CD8-positive, alpha-beta memory T cell (primary cell): ENCODE results near the gene RRBP1. TPM values are rescaled to one million over a fixed set of nuclear protein-coding genes. Genes with fewer than 3 reads are reported as not detected.
"Not testable (repeated sequence)": the region's sequence is repeated elsewhere in the genome, so short reads cannot be mapped to it uniquely, and the experiment has no call there.

Experiments
- CTCF ChIA-PET: fragments of 350-600 bp; sonication (Branson Sonifier 250); formaldehyde crosslinking; loops from one replicate; lab custom pipeline; 2021; ENCODE audit warnings: antibody characterized with exemption; lab: Charles Lee
- POLR2A ChIA-PET: fragments of 350-600 bp; sonication (Branson Sonifier 250); formaldehyde crosslinking; loops from one replicate; lab custom pipeline; 2021; ENCODE audit warnings: antibody characterized with exemption; lab: Charles Lee
- DNase-seq, 5 donors: peaks; one replicate each; pipeline versions ENCODE4 v3.0.0 to v3.0.0-alpha.2; 2020 to 2022; ENCODE audit warnings: mixed read lengths in 1 of 5
- H3K27ac ChIP-seq: one replicate; pipeline ENCODE4 v1.7.0; 2013; ENCODE audit warnings: low read depth, mild to moderate bottlenecking, low read length, moderate library complexity
- H3K27me3 ChIP-seq: 2 replicates; pipeline ENCODE4 v1.7.0; 2013; ENCODE audit warnings: low read length, mild to moderate bottlenecking; ENCODE audit not compliant: insufficient read depth, poor library complexity, severe bottlenecking
- H3K36me3 ChIP-seq: 2 replicates; pipeline ENCODE4 v1.7.0; 2013; ENCODE audit warnings: mild to moderate bottlenecking, low read length, moderate library complexity; ENCODE audit not compliant: insufficient read depth
- H3K4me1 ChIP-seq: 2 replicates; pipeline ENCODE4 v1.7.0; 2013; ENCODE audit warnings: mild to moderate bottlenecking, low read length, moderate library complexity; ENCODE audit not compliant: insufficient read depth
- H3K4me3 ChIP-seq: 2 replicates; pipeline ENCODE4 v1.7.0; 2013; ENCODE audit warnings: mild to moderate bottlenecking, low read length
- H3K9me3 ChIP-seq: 2 replicates; pipeline ENCODE4 v1.7.0; 2013; ENCODE audit warnings: mild to moderate bottlenecking, low read length
- H3K27ac Mint-ChIP-seq, 8 donors: one replicate each; pipeline ENCODE4 v1.8.0; 2020 to 2021; ENCODE audit warnings: mixed read lengths in 8 of 8, mild to moderate bottlenecking in 6 of 8, inconsistent platforms in 3 of 8, moderate library complexity in 3 of 8
- H3K27me3 Mint-ChIP-seq, 2 donors: one replicate each; pipeline ENCODE4 v1.8.0; 2020 to 2021; ENCODE audit warnings: mixed read lengths in 2 of 2, mild to moderate bottlenecking in 1 of 2, moderate library complexity in 1 of 2
- H3K36me3 Mint-ChIP-seq, 3 donors: one replicate each; pipeline ENCODE4 v1.8.0; 2020 to 2021; ENCODE audit warnings: mixed read lengths in 3 of 3, inconsistent platforms in 1 of 3, mild to moderate bottlenecking in 1 of 3
- H3K4me1 Mint-ChIP-seq, 3 donors: one replicate each; pipeline ENCODE4 v1.8.0; 2020 to 2021; ENCODE audit warnings: mixed read lengths in 3 of 3, inconsistent platforms in 1 of 3, mild to moderate bottlenecking in 1 of 3
- H3K4me3 Mint-ChIP-seq, 7 donors: one replicate each; pipeline ENCODE4 v1.8.0; 2020 to 2021; ENCODE audit warnings: mixed read lengths in 7 of 7, mild to moderate bottlenecking in 6 of 7, moderate library complexity in 4 of 7, inconsistent platforms in 2 of 7
- H3K9me3 Mint-ChIP-seq, 5 donors: one replicate each; pipeline ENCODE4 v1.8.0; 2020 to 2022; ENCODE audit warnings: mixed read lengths in 5 of 5, mild to moderate bottlenecking in 3 of 5, moderate library complexity in 2 of 5, inconsistent platforms in 1 of 5
- polyA plus RNA-seq: library from polyadenylated mRNA; unstranded; fragments of 300-500 nt; fragmentation: Illumina TruSeq; gene quantifications from one replicate; pipeline ENCODE4 v1.2.3, GENCODE V29; 2021
- total RNA-seq, 2 experiments: library from RNA; stranded (reverse); gene quantifications; one replicate each; pipeline ENCODE4 v1.2.3, GENCODE V29; 2021

Gene RRBP1
- total and polyA plus RNA-seq, 3 experiments from 2014 or later: 17.4 to 25.3 (median 22.8) TPM

- Histone ChIP-seq H3K36me3 (no peaks in the 10 kb centered on the region), H3K4me3 (no peak overlapping the region), H3K27ac (no peak overlapping the region), H3K9me3 (no peaks in the 10 kb centered on the region), H3K27me3 (no peaks in the 10 kb centered on the region), H3K4me1 (peaks cover 10% of the 10 kb centered on the region)
- Mint-ChIP-seq H3K4me1 (peaks cover 35 to 57% (median 37%) of the 10 kb centered on the region in 3 donors), H3K27ac (peak overlapping the region in 2 of 8 donors; percentile 12 to 63), H3K4me3 (no peak overlapping the region), H3K36me3 (peaks cover 2 to 15% (median 13%) of the 10 kb centered on the region in 3 donors), H3K9me3 (peaks cover 0 to 2% (median 0%) of the 10 kb centered on the region in 5 donors), H3K27me3 (no peaks in the 10 kb centered on the region)
- DNase-seq: no peak
- POLR2A ChIA-PET: no interaction called here
- CTCF ChIA-PET: interaction anchor here (1.1 kb wide), 1 partner anchor 14 kb away, joined by 4 read pairs; no protein-coding TSS in a partner anchor
Observed at GRCh38 chr20:17663486-17663885, 18.6 kb downstream of the RRBP1 start.

- Mint-ChIP-seq H3K36me3 (peaks cover 7 to 20% (median 18%) of the 10 kb centered on the region in 3 donors), H3K9me3 (peaks cover 0 to 2% (median 0%) of the 10 kb centered on the region in 5 donors), H3K4me1 (peaks cover 35 to 57% (median 39%) of the 10 kb centered on the region in 3 donors), H3K27me3 (no peaks in the 10 kb centered on the region), H3K4me3 (no peak overlapping the region), H3K27ac (no peak overlapping the region)
- no peaks in the 10 kb centered on the region for H3K27me3 ChIP-seq
- H3K27ac ChIP-seq: no peak overlapping the region
- CTCF ChIA-PET: interaction anchor here (1.1 kb wide), 2 partner anchors 14 to 18 kb away, joined by 3 to 4 read pairs; no protein-coding TSS in a partner anchor
- POLR2A ChIA-PET: no interaction called here
- no peak for DNase-seq
- no peaks in the 10 kb centered on the region for H3K36me3 ChIP-seq
- no peak overlapping the region for H3K4me3 ChIP-seq
- H3K9me3 ChIP-seq: no peaks in the 10 kb centered on the region
- H3K4me1 ChIP-seq: peaks cover 10% of the 10 kb centered on the region
Observed at GRCh38 chr20:17663040-17663399, 19.0 kb downstream of the RRBP1 start.

GRCh38 chr20:17662333-17663039 lies 19.6 kb downstream of the RRBP1 start:
- Histone ChIP-seq H3K4me3 (no peak overlapping the region), H3K36me3 (no peaks in the 10 kb centered on the region), H3K9me3 (no peaks in the 10 kb centered on the region), H3K4me1 (peaks cover 10% of the 10 kb centered on the region), H3K27ac (no peak overlapping the region), H3K27me3 (no peaks in the 10 kb centered on the region)
- DNase-seq: no peak
- Mint-ChIP-seq H3K4me3 (no peak overlapping the region), H3K36me3 (peaks cover 8 to 25% (median 21%) of the 10 kb centered on the region in 3 donors), H3K9me3 (peaks cover 0 to 2% (median 0%) of the 10 kb centered on the region in 5 donors), H3K27me3 (no peaks in the 10 kb centered on the region), H3K4me1 (peaks cover 35 to 55% (median 38%) of the 10 kb centered on the region in 3 donors), H3K27ac (peak overlapping the region in 4 of 8 donors; percentile 42 to 77 (median 64))
- ChIA-PET CTCF (interaction anchor here (1.0 to 1.1 kb wide), 2 partner anchors 18 to 20 kb away, joined by 3 to 4 read pairs; partner anchors contain the start of gene RRBP1), POLR2A (no interaction called here)

GRCh38 chr20:17661121-17661744 lies 20.8 kb downstream of the RRBP1 start:
- Mint-ChIP-seq H3K27me3 (no peaks in the 10 kb centered on the region), H3K27ac (no peak overlapping the region), H3K36me3 (peaks cover 11 to 36% (median 27%) of the 10 kb centered on the region in 3 donors), H3K9me3 (peaks cover 0 to 2% (median 0%) of the 10 kb centered on the region in 5 donors), H3K4me1 (peaks cover 31 to 43% (median 31%) of the 10 kb centered on the region in 3 donors), H3K4me3 (no peak overlapping the region)
- no peak overlapping the region for H3K4me3 ChIP-seq
- no peaks in the 10 kb centered on the region for H3K36me3 ChIP-seq
- ChIA-PET CTCF (no interaction called here), POLR2A (no interaction called here)
- no peaks in the 10 kb centered on the region for H3K9me3 ChIP-seq
- peaks cover 10% of the 10 kb centered on the region for H3K4me1 ChIP-seq
- DNase-seq: no peak
- H3K27me3 ChIP-seq: no peaks in the 10 kb centered on the region
- H3K27ac ChIP-seq: no peak overlapping the region

- CTCF ChIA-PET: no interaction called here
- no peak for DNase-seq
- peak overlapping the region in 2 of 8 donors; percentile 46 to 79 for H3K27ac Mint-ChIP-seq
- Histone ChIP-seq H3K4me1 (peaks cover 4% of the 10 kb centered on the region), H3K27me3 (no peaks in the 10 kb centered on the region), H3K9me3 (no peaks in the 10 kb centered on the region), H3K36me3 (no peaks in the 10 kb centered on the region), H3K4me3 (no peak overlapping the region), H3K27ac (no peak overlapping the region)
- peaks cover 25 to 37% (median 26%) of the 10 kb centered on the region in 3 donors for H3K4me1 Mint-ChIP-seq
- POLR2A ChIA-PET: no interaction called here
- no peak overlapping the region for H3K4me3 Mint-ChIP-seq
- no peaks in the 10 kb centered on the region for H3K27me3 Mint-ChIP-seq
- peaks cover 11 to 37% (median 27%) of the 10 kb centered on the region in 3 donors for H3K36me3 Mint-ChIP-seq
- peaks cover 0 to 2% (median 0%) of the 10 kb centered on the region in 5 donors for H3K9me3 Mint-ChIP-seq
Observed at GRCh38 chr20:17660667-17661066, 21.4 kb downstream of the RRBP1 start.

GRCh38 chr20:17659801-17660200 lies 22.2 kb downstream of the RRBP1 start:
- no peak overlapping the region for H3K27ac ChIP-seq
- H3K9me3 ChIP-seq: no peaks in the 10 kb centered on the region
- Mint-ChIP-seq H3K27me3 (no peaks in the 10 kb centered on the region), H3K9me3 (peaks cover 0 to 2% (median 0%) of the 10 kb centered on the region in 5 donors), H3K36me3 (peaks cover 11 to 40% (median 27%) of the 10 kb centered on the region in 3 donors), H3K27ac (peak overlapping the region in 1 of 8 donors; percentile 17), H3K4me1 (peaks cover 18 to 28% (median 22%) of the 10 kb centered on the region in 3 donors), H3K4me3 (no peak overlapping the region)
- ChIA-PET CTCF (no interaction called here), POLR2A (no interaction called here)
- H3K4me3 ChIP-seq: no peak overlapping the region
- no peaks in the 10 kb centered on the region for H3K36me3 ChIP-seq
- H3K4me1 ChIP-seq: no peaks in the 10 kb centered on the region
- H3K27me3 ChIP-seq: no peaks in the 10 kb centered on the region
- no peak for DNase-seq

GRCh38 chr20:17659344-17659743 lies 22.7 kb downstream of the RRBP1 start:
- H3K27ac ChIP-seq, H3K9me3 Mint-ChIP-seq, CTCF ChIA-PET, H3K27me3 Mint-ChIP-seq, H3K9me3 ChIP-seq, DNase-seq, H3K27ac Mint-ChIP-seq, H3K4me1 ChIP-seq, POLR2A ChIA-PET, H3K4me3 ChIP-seq, H3K27me3 ChIP-seq, H3K4me3 Mint-ChIP-seq, H3K36me3 ChIP-seq: not testable (repeated sequence)
- Mint-ChIP-seq H3K36me3 (peaks cover 11 to 41% (median 27%) of the 10 kb centered on the region in 3 donors), H3K4me1 (peaks cover 16 to 24% (median 19%) of the 10 kb centered on the region in 3 donors)

GRCh38 chr20:17658648-17658993 lies 23.4 kb downstream of the RRBP1 start:
- Mint-ChIP-seq H3K27ac (no peak overlapping the region), H3K4me1 (peaks cover 12 to 17% (median 14%) of the 10 kb centered on the region in 3 donors), H3K36me3 (peaks cover 11 to 42% (median 27%) of the 10 kb centered on the region in 3 donors), H3K4me3 (no peak overlapping the region), H3K9me3 (peaks cover 0 to 2% (median 0%) of the 10 kb centered on the region in 5 donors), H3K27me3 (no peaks in the 10 kb centered on the region)
- no peaks in the 10 kb centered on the region for H3K4me1 ChIP-seq
- POLR2A ChIA-PET: no interaction called here
- CTCF ChIA-PET: no interaction called here
- H3K4me3 ChIP-seq: no peak overlapping the region
- no peak overlapping the region for H3K27ac ChIP-seq
- no peaks in the 10 kb centered on the region for H3K27me3 ChIP-seq
- DNase-seq: no peak
- H3K36me3 ChIP-seq: no peaks in the 10 kb centered on the region
- no peaks in the 10 kb centered on the region for H3K9me3 ChIP-seq
